ENCODE measurements around the gene LNX1. TPM values are rescaled to one million over a fixed set of nuclear protein-coding genes. Genes with fewer than 3 reads are reported as not detected.

The LNX1 gene
- total RNA-seq, 4 donors from 2014 or later = 11.9 to 66.5 (median 41.3) TPM

- TF ChIP-seq CTCF (IDR thresholded peaks at IDR 0.05; ENCODE audit: low read depth) = no peak
Measured at GRCh38 chr4:53505947-53506346, 85.3 kb downstream of the LNX1 start.

GRCh38 chr4:53502094-53502493 lies 89.2 kb downstream of the LNX1 start:
- TF ChIP-seq CTCF (IDR thresholded peaks at IDR 0.05; ENCODE audit: low read depth) = no peak

- TF ChIP-seq CTCF (IDR thresholded peaks at IDR 0.05; ENCODE audit: low read depth) = no peak
Measured at GRCh38 chr4:53501561-53501960, 89.7 kb downstream of the LNX1 start.

- no peak for TF ChIP-seq CTCF (IDR thresholded peaks at IDR 0.05; ENCODE audit: low read depth)
Measured at GRCh38 chr4:53500546-53500945, 90.7 kb downstream of the LNX1 start.

- TF ChIP-seq CTCF (IDR thresholded peaks at IDR 0.05; ENCODE audit: low read depth) = no peak
Measured at GRCh38 chr4:53499791-53500190, 91.5 kb downstream of the LNX1 start.

GRCh38 chr4:53498706-53499105 lies 92.6 kb downstream of the LNX1 start:
- TF ChIP-seq CTCF (IDR thresholded peaks at IDR 0.05; ENCODE audit: low read depth) = no peak

GRCh38 chr4:53497487-53498244 lies 93.6 kb downstream of the LNX1 start:
- no peak for TF ChIP-seq CTCF (IDR thresholded peaks at IDR 0.05; ENCODE audit: low read depth)
